HEK293 (cell line): ENCODE measurements around the gene ZNF429.

Experiments used
- CTCF ChIP-seq: fragments of 450-650 bp; formaldehyde crosslinking; IDR thresholded peaks from 2 replicates; pipeline ENCODE4 v1.5.1; 2016; ENCODE audit warnings: missing biosample characterization, missing genetic modification characterization
- ZFHX2 ChIP-seq: fragments of 450-650 bp; formaldehyde crosslinking; conservative IDR thresholded peaks from 2 replicates; pipeline ENCODE4 v1.5.1; 2016; ENCODE audit warnings: missing biosample characterization, missing genetic modification characterization
- ZNF280D ChIP-seq: fragments of 450-650 bp; formaldehyde crosslinking; IDR thresholded peaks from 2 replicates; pipeline ENCODE4 v1.5.1; 2016; ENCODE audit warnings: missing biosample characterization, missing genetic modification characterization
- ZNF426 ChIP-seq: fragments of 450-650 bp; formaldehyde crosslinking; IDR thresholded peaks from 2 replicates; pipeline ENCODE4 v1.5.1; 2017; ENCODE audit warnings: missing biosample characterization, missing genetic modification characterization, mild to moderate bottlenecking, inconsistent platforms, moderate library complexity

GRCh38 chr19:21474671-21475181 lies 30.7 kb upstream of the ZNF429 start:
- TF ChIP-seq ZNF280D (no peak), CTCF (tag by site-specific recombination) (no peak), ZNF426 (tag by site-specific recombination) (no peak), ZFHX2 (no peak)
